Heart left ventricle (tissue), 13 donors: ENCODE data around the gene NCAPH2.

Experiments used
- POLR2A ChIP-seq, 2 donors: fragments of 450-650 bp; IDR thresholded peaks; one replicate each; pipeline ENCODE4 v1.6.1; 2017; ENCODE audit warnings: antibody characterized with exemption in 2 of 2, mild to moderate bottlenecking in 2 of 2, moderate library complexity in 2 of 2
- TF ChIP-seq, protein P1 (sequence below), 12 donors: fragments of 200-600 bp; sonication (generic) in 4 of 12; IDR thresholded peaks; one replicate each; pipeline versions ENCODE4 v1.5.0 to v1.8.0; 2018 to 2022; ENCODE audit warnings: antibody characterized with exemption in 12 of 12, mild to moderate bottlenecking in 5 of 12
- donor health status: ischemic (EF 13 %, LVEDD 7.1; RV severe dilation, severe dysfunction).
- donor health status: DM: no; HTN: yes; CAD: no.
- donor health status: DM: no; HTN: no; CAD: no.
- donor health status: ischemic (EF 25% LVEDD 6.9; RV normal size, moderate dysfunction).
- donor health status: ischemic (EF 25% LVEDD 5.7; RV mildly dilated, moderate dysfunction).
- donor health status: ischemic (EF 35%, LVEDD 5.7; RV mildly dilated, moderate dysfunction).
- donor health status: nonischemic (EF 11% LVEDD 7.7; RV severe dilation, severe dysfunction).
- donor health status: DM: yes; HTN: yes; CAD: no.
- donor health status: PGD.
- donor health status: ischemic (EF 29% LVEDD 5.4; RV normal size, mild dysfunction).
- donor health status: nonischemic (EF 23%, LVEDD 6.1; RV moderate dilation, normal function).

- TF ChIP-seq, protein P1, sequence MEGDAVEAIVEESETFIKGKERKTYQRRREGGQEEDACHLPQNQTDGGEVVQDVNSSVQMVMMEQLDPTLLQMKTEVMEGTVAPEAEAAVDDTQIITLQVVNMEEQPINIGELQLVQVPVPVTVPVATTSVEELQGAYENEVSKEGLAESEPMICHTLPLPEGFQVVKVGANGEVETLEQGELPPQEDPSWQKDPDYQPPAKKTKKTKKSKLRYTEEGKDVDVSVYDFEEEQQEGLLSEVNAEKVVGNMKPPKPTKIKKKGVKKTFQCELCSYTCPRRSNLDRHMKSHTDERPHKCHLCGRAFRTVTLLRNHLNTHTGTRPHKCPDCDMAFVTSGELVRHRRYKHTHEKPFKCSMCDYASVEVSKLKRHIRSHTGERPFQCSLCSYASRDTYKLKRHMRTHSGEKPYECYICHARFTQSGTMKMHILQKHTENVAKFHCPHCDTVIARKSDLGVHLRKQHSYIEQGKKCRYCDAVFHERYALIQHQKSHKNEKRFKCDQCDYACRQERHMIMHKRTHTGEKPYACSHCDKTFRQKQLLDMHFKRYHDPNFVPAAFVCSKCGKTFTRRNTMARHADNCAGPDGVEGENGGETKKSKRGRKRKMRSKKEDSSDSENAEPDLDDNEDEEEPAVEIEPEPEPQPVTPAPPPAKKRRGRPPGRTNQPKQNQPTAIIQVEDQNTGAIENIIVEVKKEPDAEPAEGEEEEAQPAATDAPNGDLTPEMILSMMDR (IDR thresholded peaks at IDR 0.05): peak; percentile 34 to 69 (median 55)
- no peak for TF ChIP-seq POLR2A (IDR thresholded peaks at IDR 0.05)
These were observed 9.6 kb upstream of the NCAPH2 start for GRCh38 chr22:50498322-50498890.
